HG02840 (cell line): ENCODE results near the gene TLNRD1.

ENCODE experiments used
- ATAC-seq: cut with Tn5 transposase; IDR thresholded peaks from one replicate; pipeline ENCODE4 v1.9.1; 2021; ENCODE audit warnings: mild to moderate bottlenecking, moderate library complexity, moderate number of reproducible peaks; ENCODE audit not compliant: unreplicated experiment, low FRiP score

Gene TLNRD1

GRCh38 chr15:81050805-81051204 is 50.1 kb downstream of the TLNRD1 start:
- no peak for ATAC-seq

GRCh38 chr15:81052046-81052445 is 51.3 kb downstream of the TLNRD1 start:
- no peak for ATAC-seq

GRCh38 chr15:81053621-81054020 is 52.9 kb downstream of the TLNRD1 start:
- ATAC-seq = no peak

- ATAC-seq = no peak
These were observed 53.5 kb downstream of the TLNRD1 start for GRCh38 chr15:81054236-81054635.
